HepG2 (cell line): ENCODE measurements around the gene TPI1. TPM values are rescaled to one million over a fixed set of nuclear protein-coding genes. Genes with fewer than 3 reads are reported as not detected.

Experiments
- AKNA ChIP-seq: sonication (generic); formaldehyde crosslinking; IDR thresholded peaks from 2 replicates; pipeline ENCODE4 v1.4.0; 2020; ENCODE audit warnings: missing genetic modification reagents, borderline replicate concordance
- BRD4 ChIP-seq: sonication (generic); formaldehyde crosslinking; IDR thresholded peaks from 2 replicates; pipeline ENCODE4 v1.4.0; 2020; ENCODE audit warnings: missing genetic modification reagents
- HOMEZ ChIP-seq: IDR thresholded peaks from 2 replicates; pipeline ENCODE4 v1.6.1; 2016; ENCODE audit warnings: low read depth
- NCOA2 ChIP-seq: sonication (generic); formaldehyde crosslinking; IDR thresholded peaks from 2 replicates; pipeline ENCODE4 v1.8.0; 2022; ENCODE audit warnings: inconsistent platforms
- NFE2 ChIP-seq: sonication (generic); formaldehyde crosslinking; IDR thresholded peaks from 2 replicates; pipeline ENCODE4 v1.4.0; 2020; ENCODE audit warnings: missing genetic modification reagents
- RBFOX2 ChIP-seq: fragments of 200-400 bp; formaldehyde crosslinking; IDR thresholded peaks from 2 replicates; pipeline ENCODE4 v1.6.1; 2017; ENCODE audit warnings: low read depth, mild to moderate bottlenecking, low read length
- RNF219 ChIP-seq: sonication (generic); formaldehyde crosslinking; IDR thresholded peaks from 2 replicates; pipeline ENCODE4 v1.5.0; 2020; ENCODE audit warnings: mild to moderate bottlenecking, missing genetic modification reagents
- ZNF607 ChIP-seq: sonication (generic); formaldehyde crosslinking; IDR thresholded peaks from 2 replicates; pipeline ENCODE4 v1.5.1; 2020; ENCODE audit warnings: missing genetic modification reagents, mild to moderate bottlenecking, borderline replicate concordance
- ZNF629 ChIP-seq: sonication (generic); formaldehyde crosslinking; conservative IDR thresholded peaks from 2 replicates; pipeline ENCODE4 v1.5.0; 2020; ENCODE audit warnings: missing genetic modification reagents
- ZNF747 ChIP-seq: sonication (generic); formaldehyde crosslinking; IDR thresholded peaks from 2 replicates; pipeline ENCODE4 v1.8.1; 2023; ENCODE audit warnings: missing genetic modification reagents, mild to moderate bottlenecking, borderline replicate concordance
- ZUFSP ChIP-seq: sonication (generic); formaldehyde crosslinking; IDR thresholded peaks from 2 replicates; pipeline ENCODE4 v1.9.0; 2021; ENCODE audit warnings: missing genetic modification reagents, mild to moderate bottlenecking, borderline replicate concordance
- polyA plus RNA-seq, 8 experiments: library from polyadenylated mRNA; depleted of rRNA in 3 of 8; stranded (reverse) in 7 of 8; unstranded in 1 of 8; fragments of >200 nt; fragmentation: Illumina TruSeq in 4 of 8; extraction: Trizol in 4 of 8; gene quantifications; 2 replicates each; pipeline versions ENCODE4 v1.2.1 to v1.2.3, GENCODE V29; 2011 to 2016; ENCODE audit warnings: low read depth in 4 of 8, missing spikeins in 1 of 8, mixed read lengths in 1 of 8; ENCODE audit not compliant: insufficient read depth in 1 of 8
- total RNA-seq, 5 experiments: library from RNA; depleted of rRNA; stranded (reverse); fragments of >200 nt; fragmentation: Illumina TruSeq; extraction: Trizol; gene quantifications; 2 replicates each; pipeline ENCODE4 v1.2.3, GENCODE V29; 2016; ENCODE audit warnings: low read depth in 1 of 5
- TF ChIP-seq, protein P1 (sequence below): sonication (generic); formaldehyde crosslinking; IDR thresholded peaks from 2 replicates; pipeline ENCODE4 v1.5.0; 2020; ENCODE audit warnings: mild to moderate bottlenecking, missing genetic modification reagents, borderline replicate concordance

The TPI1 gene
- total and polyA plus RNA-seq, 2 of the 13 experiments (the other 11 are each of a cell fraction or from before 2014, with no cell fraction given) = 945 to 2,535 TPM

GRCh38 chr12:6867413-6868210 lies at the start of gene TPI1 (continued):
- TF ChIP-seq RNF219 (no peak), NFE2 (CRISPR knock-in tag) (no peak), ZNF747 (peak; percentile 62), ZUFSP (CRISPR knock-in tag) (no peak), ZNF629 (CRISPR knock-in tag) (no peak), AKNA (CRISPR knock-in tag) (no peak), HOMEZ (no peak; the same call in 1 of the 2 replicates), NCOA2 (CRISPR knock-in tag) (peak; percentile 45; the same call in 1 of the 2 replicates), RBFOX2 (peak; percentile 95), ZNF607 (CRISPR knock-in tag) (no peak; the same call in 1 of the 2 replicates), BRD4 (CRISPR knock-in tag) (no peak)
- TF ChIP-seq, protein P1, sequence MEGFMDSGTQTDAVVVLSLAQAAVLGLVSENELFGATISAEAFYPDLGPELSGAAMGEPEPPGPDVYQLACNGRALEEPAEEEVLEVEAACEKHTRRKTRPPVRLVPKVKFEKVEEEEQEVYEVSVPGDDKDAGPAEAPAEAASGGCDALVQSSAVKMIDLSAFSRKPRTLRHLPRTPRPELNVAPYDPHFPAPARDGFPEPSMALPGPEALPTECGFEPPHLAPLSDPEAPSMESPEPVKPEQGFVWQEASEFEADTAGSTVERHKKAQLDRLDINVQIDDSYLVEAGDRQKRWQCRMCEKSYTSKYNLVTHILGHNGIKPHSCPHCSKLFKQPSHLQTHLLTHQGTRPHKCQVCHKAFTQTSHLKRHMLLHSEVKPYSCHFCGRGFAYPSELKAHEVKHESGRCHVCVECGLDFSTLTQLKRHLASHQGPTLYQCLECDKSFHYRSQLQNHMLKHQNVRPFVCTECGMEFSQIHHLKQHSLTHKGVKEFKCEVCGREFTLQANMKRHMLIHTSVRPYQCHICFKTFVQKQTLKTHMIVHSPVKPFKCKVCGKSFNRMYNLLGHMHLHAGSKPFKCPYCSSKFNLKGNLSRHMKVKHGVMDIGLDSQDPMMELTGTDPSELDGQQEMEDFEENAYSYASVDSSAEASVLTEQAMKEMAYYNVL (CRISPR knock-in tag) = no peak; the same call in 1 of the 2 replicates
